Astrocyte (in vitro differentiated cells and primary cell): ENCODE results near the gene UBASH3A. TPM values are rescaled to one million over a fixed set of nuclear protein-coding genes. Genes with fewer than 3 reads are reported as not detected.

Experiments used
- DNase-seq: peaks from one replicate; pipeline ENCODE4 v3.0.0-alpha.2; 2010; ENCODE audit warnings: low read depth
- FAIRE-seq: peaks from 2 replicates; lab custom pipeline; 2011; peaks lifted over from hg19 to GRCh38; lab: Jason Lieb, UNC
- H2AFZ ChIP-seq: 2 replicates; pipeline ENCODE4 v1.6.0; 2012; ENCODE audit warnings: low read depth, low read length, inconsistent platforms
- H3K27ac ChIP-seq: 2 replicates; pipeline ENCODE4 v1.5.1; 2011; ENCODE audit warnings: low read depth, low read length, inconsistent platforms
- H3K27me3 ChIP-seq: 2 replicates; pipeline ENCODE4 v1.6.0; 2011; ENCODE audit warnings: low read length, inconsistent platforms; ENCODE audit not compliant: insufficient read depth
- H3K36me3 ChIP-seq: 2 replicates; pipeline ENCODE4 v1.5.1; 2011; ENCODE audit warnings: low read length, inconsistent platforms; ENCODE audit not compliant: insufficient read depth
- H3K4me1 ChIP-seq: 2 replicates; pipeline ENCODE4 v1.5.1; 2011; ENCODE audit warnings: low read length, inconsistent platforms; ENCODE audit not compliant: insufficient read depth
- H3K4me2 ChIP-seq: 2 replicates; pipeline ENCODE4 v1.6.0; 2012; ENCODE audit warnings: low read length, inconsistent platforms
- H3K4me3 ChIP-seq: 2 replicates; pipeline ENCODE4 v1.5.1; 2011; ENCODE audit warnings: low read depth, mild to moderate bottlenecking, low read length, inconsistent platforms; ENCODE audit not compliant: insufficient read depth
- H3K79me2 ChIP-seq: 2 replicates; pipeline ENCODE4 v1.6.0; 2012; ENCODE audit warnings: mild to moderate bottlenecking, low read length, inconsistent platforms; ENCODE audit not compliant: insufficient read depth
- H3K9ac ChIP-seq: 2 replicates; pipeline ENCODE4 v1.6.0; 2012; ENCODE audit warnings: mild to moderate bottlenecking, low read length, inconsistent platforms
- H3K9me3 ChIP-seq: 2 replicates; pipeline ENCODE4 v1.5.1; 2012; ENCODE audit warnings: low read depth, mild to moderate bottlenecking, low read length, inconsistent platforms; ENCODE audit not compliant: insufficient read depth
- H4K20me1 ChIP-seq: 2 replicates; pipeline ENCODE4 v1.6.0; 2012; ENCODE audit warnings: low read length, inconsistent platforms; ENCODE audit not compliant: insufficient read depth
- H3K27ac Mint-ChIP-seq: one replicate; pipeline ENCODE4 v1.8.0; 2021; ENCODE audit warnings: mild to moderate bottlenecking, mixed read lengths; ENCODE audit not compliant: unreplicated experiment
- H3K27me3 Mint-ChIP-seq: one replicate; pipeline ENCODE4 v1.8.0; 2021; ENCODE audit warnings: low read depth, mixed read lengths; ENCODE audit not compliant: unreplicated experiment
- H3K36me3 Mint-ChIP-seq: one replicate; pipeline ENCODE4 v1.8.0; 2021; ENCODE audit warnings: low read depth, mixed read lengths; ENCODE audit not compliant: unreplicated experiment
- H3K4me1 Mint-ChIP-seq: one replicate; pipeline ENCODE4 v1.8.0; 2021; ENCODE audit warnings: low read depth, mixed read lengths; ENCODE audit not compliant: unreplicated experiment
- H3K4me3 Mint-ChIP-seq: one replicate; pipeline ENCODE4 v1.8.0; 2021; ENCODE audit warnings: mild to moderate bottlenecking, moderate library complexity, mixed read lengths; ENCODE audit not compliant: unreplicated experiment
- H3K9me3 Mint-ChIP-seq: one replicate; pipeline ENCODE4 v1.8.0; 2021; ENCODE audit warnings: mild to moderate bottlenecking, mixed read lengths; ENCODE audit not compliant: unreplicated experiment
- CTCF ChIP-seq: IDR thresholded peaks from 2 replicates; pipeline ENCODE4 v1.5.1; 2011; ENCODE audit warnings: low read depth, mild to moderate bottlenecking, inconsistent platforms, low read length, moderate library complexity; ENCODE audit not compliant: insufficient read depth
- EZH2 ChIP-seq: IDR thresholded peaks from 2 replicates; pipeline ENCODE4 v1.6.1; 2012; ENCODE audit warnings: mild to moderate bottlenecking, low read length, inconsistent platforms; ENCODE audit not compliant: insufficient read depth
- total RNA-seq: library from RNA; stranded (reverse); gene quantifications from 2 replicates; pipeline ENCODE4 v1.2.1, GENCODE V29; 2021

Gene UBASH3A
- total RNA-seq, 1 donor from 2014 or later, result not detected

GRCh38 chr21:42384989-42385388, 18.7 kb upstream of the UBASH3A start:
- H3K9me3 ChIP-seq, result no peaks in the 10 kb centered on the region
- no peak overlapping the region for H2AFZ ChIP-seq
- FAIRE-seq (no peak), DNase-seq (no peak)
- Mint-ChIP-seq H3K9me3 (peaks cover 7% of the 10 kb centered on the region), H3K4me1 (peaks cover 13% of the 10 kb centered on the region), H3K4me3 (no peak overlapping the region), H3K27ac (peak overlapping the region; percentile 67), H3K36me3 (no peaks in the 10 kb centered on the region), H3K27me3 (peaks cover 12% of the 10 kb centered on the region)
- TF ChIP-seq CTCF (no peak), EZH2 (no peak)
- H3K4me3 ChIP-seq, result no peak overlapping the region
- peaks cover 6% of the 10 kb centered on the region for H3K27me3 ChIP-seq
- H3K36me3 ChIP-seq, result no peaks in the 10 kb centered on the region
- H3K27ac ChIP-seq, result no peak overlapping the region
- H3K79me2 ChIP-seq, result no peaks in the 10 kb centered on the region
- no peak overlapping the region for H3K4me2 ChIP-seq
- no peaks in the 10 kb centered on the region for H4K20me1 ChIP-seq
- no peaks in the 10 kb centered on the region for H3K4me1 ChIP-seq
- no peak overlapping the region for H3K9ac ChIP-seq

- TF ChIP-seq CTCF (no peak), EZH2 (no peak)
- FAIRE-seq (no peak), DNase-seq (no peak)
- H3K36me3 Mint-ChIP-seq, result no peaks in the 10 kb centered on the region
- Histone ChIP-seq H3K79me2 (no peaks in the 10 kb centered on the region), H4K20me1 (no peaks in the 10 kb centered on the region), H2AFZ (no peak overlapping the region), H3K9ac (no peak overlapping the region), H3K4me1 (no peaks in the 10 kb centered on the region), H3K36me3 (no peaks in the 10 kb centered on the region), H3K27ac (no peak overlapping the region), H3K4me3 (no peak overlapping the region), H3K9me3 (no peaks in the 10 kb centered on the region), H3K27me3 (peaks cover 6% of the 10 kb centered on the region), H3K4me2 (no peak overlapping the region)
- peaks cover 12% of the 10 kb centered on the region for H3K27me3 Mint-ChIP-seq
- H3K4me1 Mint-ChIP-seq, result peaks cover 13% of the 10 kb centered on the region
- peaks cover 8% of the 10 kb centered on the region for H3K9me3 Mint-ChIP-seq
- no peak overlapping the region for H3K4me3 Mint-ChIP-seq
- H3K27ac Mint-ChIP-seq, result no peak overlapping the region
These were observed 18.1 kb upstream of the UBASH3A start for GRCh38 chr21:42385619-42386018.

GRCh38 chr21:42386034-42386591, 17.6 kb upstream of the UBASH3A start:
- H3K4me1 ChIP-seq, result no peaks in the 10 kb centered on the region
- Mint-ChIP-seq H3K36me3 (no peaks in the 10 kb centered on the region), H3K4me1 (peaks cover 13% of the 10 kb centered on the region), H3K9me3 (peaks cover 9% of the 10 kb centered on the region), H3K4me3 (no peak overlapping the region), H3K27me3 (peaks cover 14% of the 10 kb centered on the region), H3K27ac (no peak overlapping the region)
- H3K79me2 ChIP-seq, result no peaks in the 10 kb centered on the region
- DNase-seq (no peak), FAIRE-seq (no peak)
- peaks cover 6% of the 10 kb centered on the region for H3K27me3 ChIP-seq
- no peak overlapping the region for H3K9ac ChIP-seq
- no peaks in the 10 kb centered on the region for H4K20me1 ChIP-seq
- H3K36me3 ChIP-seq, result no peaks in the 10 kb centered on the region
- no peak overlapping the region for H3K27ac ChIP-seq
- no peak for TF ChIP-seq CTCF
- no peak overlapping the region for H3K4me3 ChIP-seq
- H2AFZ ChIP-seq, result no peak overlapping the region
- H3K4me2 ChIP-seq, result no peak overlapping the region
- H3K9me3 ChIP-seq, result no peaks in the 10 kb centered on the region
